SK-N-MC (cell line): ENCODE measurements around the gene SLC30A7.

Experiments used
- EZH2 ChIP-seq: fragments of 200-600 bp; sonication (generic); IDR thresholded peaks from one replicate; pipeline ENCODE4 v1.6.1; 2017; ENCODE audit warnings: antibody characterized with exemption
- FOXP2 ChIP-seq: optimal IDR thresholded peaks from 2 replicates; pipeline ENCODE3; 2011; ENCODE audit warnings: mild to moderate bottlenecking, moderate library complexity; ENCODE audit not compliant: insufficient read depth; ENCODE audit errors: extremely low read length, control extremely low read depth
- POLR2AphosphoS5 ChIP-seq: IDR thresholded peaks from 2 replicates; pipeline ENCODE4 v1.6.1; 2012; ENCODE audit warnings: mild to moderate bottlenecking, low read depth, low read length, borderline replicate concordance

- TF ChIP-seq POLR2AphosphoS5 (no peak), EZH2 (no peak), FOXP2 (no peak)
Measured at GRCh38 chr1:101030881-101031280, 135.0 kb downstream of the SLC30A7 start.
